Suprapubic skin (tissue), 4 donors: ENCODE measurements around the gene ANKMY1. TPM values are rescaled to one million over a fixed set of nuclear protein-coding genes. Genes with fewer than 3 reads are reported as not detected.

Source experiments
- DNase-seq, 2 donors: peaks; one replicate each; pipeline ENCODE4 v3.0.0-alpha.2; 2019; ENCODE audit warnings: low spot score in 2 of 2
- H3K27ac ChIP-seq: fragments of 200-600 bp; sonication (generic); one replicate; pipeline ENCODE4 v1.5.1; 2019
- H3K27me3 ChIP-seq: fragments of 200-600 bp; sonication (generic); one replicate; pipeline ENCODE4 v1.5.1; 2019
- H3K36me3 ChIP-seq: fragments of 200-600 bp; sonication (generic); one replicate; pipeline ENCODE4 v1.5.1; 2019
- H3K4me1 ChIP-seq: fragments of 200-600 bp; sonication (generic); one replicate; pipeline ENCODE4 v1.5.1; 2019
- H3K4me3 ChIP-seq: fragments of 200-600 bp; sonication (generic); one replicate; pipeline ENCODE4 v1.5.1; 2019; ENCODE audit warnings: mild to moderate bottlenecking
- H3K9me3 ChIP-seq: fragments of 200-600 bp; sonication (generic); one replicate; pipeline ENCODE4 v1.5.1; 2019
- CTCF ChIP-seq, 2 donors: fragments of 200-600 bp in 1 of 2; fragments of 450-650 bp in 1 of 2; sonication (generic) in 1 of 2; IDR thresholded peaks; one replicate each; pipeline ENCODE4 v1.5.1; 2016 to 2019; ENCODE audit warnings: antibody characterized with exemption in 2 of 2, mild to moderate bottlenecking in 1 of 2, moderate library complexity in 1 of 2
- EP300 ChIP-seq: sonication (generic); formaldehyde crosslinking; IDR thresholded peaks from one replicate; pipeline ENCODE4 v1.6.1; 2017; ENCODE audit warnings: antibody characterized with exemption
- POLR2A ChIP-seq, 2 donors: fragments of 450-650 bp; IDR thresholded peaks; one replicate each; pipeline ENCODE4 v1.6.1; 2017; ENCODE audit warnings: antibody characterized with exemption in 2 of 2, mild to moderate bottlenecking in 2 of 2, moderate library complexity in 2 of 2
- POLR2AphosphoS5 ChIP-seq, 3 donors: sonication (generic); formaldehyde crosslinking; IDR thresholded peaks; one replicate each; pipeline ENCODE4 v1.6.1; 2017; ENCODE audit warnings: antibody characterized with exemption in 3 of 3
- WGBS: methylation state at CpG from one replicate; pipeline ENCODE4 v1.1.5; 2018; 5-methylcytosine and 5-hydroxymethylcytosine counted together
- total RNA-seq, 4 donors: library from RNA; depleted of rRNA; stranded (reverse); fragments of >200 nt; gene quantifications; one replicate each; pipeline ENCODE4 v1.1.0, GENCODE V29; 2016

ANKMY1 gene
- total RNA-seq, 4 donors from 2014 or later: 12.2 to 52.1 (median 23.0) TPM

DNA sequence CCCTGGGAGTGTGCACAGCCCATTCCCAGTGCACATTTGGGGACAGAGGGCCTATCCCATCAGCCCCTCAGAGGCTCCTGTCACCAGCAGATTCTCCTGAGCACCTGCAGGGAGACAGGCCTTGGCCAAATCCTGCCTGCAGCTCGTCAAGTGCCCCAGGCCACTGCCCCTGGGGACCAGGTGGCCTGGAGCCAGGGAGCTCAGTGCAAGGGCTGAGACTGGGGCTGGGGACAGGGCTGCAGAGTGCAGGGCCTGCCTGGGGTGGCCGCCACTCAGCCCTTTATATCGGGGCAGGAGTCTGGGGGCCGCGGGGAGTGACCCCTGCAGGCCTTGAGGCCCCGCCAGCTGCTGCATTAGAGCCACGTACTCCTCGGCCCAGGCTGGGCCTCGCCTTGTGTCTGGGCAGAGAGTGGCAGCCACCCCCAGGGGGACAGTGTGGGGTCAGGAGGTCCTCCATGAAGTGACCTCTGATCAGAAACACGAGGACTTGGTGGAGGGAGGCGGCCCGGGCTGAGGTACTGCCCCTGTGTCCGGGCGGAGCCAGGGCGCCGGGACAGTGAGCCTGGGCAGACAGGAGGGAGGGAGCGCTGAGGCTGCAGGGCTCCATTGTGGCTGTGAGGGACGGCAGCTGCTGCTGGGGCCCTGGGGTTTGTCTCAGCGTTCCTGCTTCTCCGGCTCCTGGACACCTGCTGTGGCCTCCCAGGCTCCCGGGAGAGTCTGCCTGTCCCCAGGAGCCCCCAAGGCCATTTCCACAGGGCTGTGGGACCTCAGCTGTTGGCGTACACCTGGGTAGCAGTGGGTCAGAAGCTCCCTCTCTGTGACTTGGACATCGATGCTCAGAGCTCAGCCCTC, 98.2 kb downstream of the ANKMY1 start:
- H3K4me1 ChIP-seq: peaks cover 28% of the 10 kb centered on the region
- TF ChIP-seq POLR2AphosphoS5 (IDR thresholded peaks at IDR 0.05): no peak
- TF ChIP-seq POLR2A (IDR thresholded peaks at IDR 0.05): no peak
- TF ChIP-seq CTCF (IDR thresholded peaks at IDR 0.05): no peak
- no peak for TF ChIP-seq EP300
- H3K36me3 ChIP-seq: peaks cover 36% of the 10 kb centered on the region
- no peaks in the 10 kb centered on the region for H3K9me3 ChIP-seq
- H3K4me3 ChIP-seq: no peak overlapping the region
- 59% methylated on average over 14 of the region's 23 CpGs for WGBS
- peaks cover 8% of the 10 kb centered on the region for H3K27me3 ChIP-seq
- peak; percentile 60 to 74 for DNase-seq
- no peak overlapping the region for H3K27ac ChIP-seq

GRCh38 chr2:240458900-240459391, 98.8 kb downstream of the ANKMY1 start:
- peak in 1 of 2 donors; percentile 61 for DNase-seq
- TF ChIP-seq POLR2A (IDR thresholded peaks at IDR 0.05) (no peak), CTCF (IDR thresholded peaks at IDR 0.05) (no peak), POLR2AphosphoS5 (IDR thresholded peaks at IDR 0.05) (no peak), EP300 (no peak)
- H3K4me3 ChIP-seq: no peak overlapping the region
- 60% methylated on average over 8 of the region's 18 CpGs for WGBS
- H3K27ac ChIP-seq: no peak overlapping the region
- H3K36me3 ChIP-seq: peaks cover 35% of the 10 kb centered on the region
- peaks cover 13% of the 10 kb centered on the region for H3K27me3 ChIP-seq
- H3K9me3 ChIP-seq: no peaks in the 10 kb centered on the region
- peaks cover 34% of the 10 kb centered on the region for H3K4me1 ChIP-seq

- WGBS: 84% methylated on average over 6 of the region's 16 CpGs
- peaks cover 41% of the 10 kb centered on the region for H3K4me1 ChIP-seq
- H3K9me3 ChIP-seq: no peaks in the 10 kb centered on the region
- H3K27ac ChIP-seq: no peak overlapping the region
- no peak overlapping the region for H3K4me3 ChIP-seq
- DNase-seq: peak in 1 of 2 donors; percentile 53
- TF ChIP-seq CTCF (IDR thresholded peaks at IDR 0.05): no peak
- H3K36me3 ChIP-seq: peaks cover 33% of the 10 kb centered on the region
- peaks cover 19% of the 10 kb centered on the region for H3K27me3 ChIP-seq
Measured at GRCh38 chr2:240458044-240458899, 99.5 kb downstream of the ANKMY1 start.

GRCh38 chr2:240457223-240458043, 100.4 kb downstream of the ANKMY1 start:
- H3K36me3 ChIP-seq: peaks cover 25% of the 10 kb centered on the region
- no peak overlapping the region for H3K4me3 ChIP-seq
- peaks cover 45% of the 10 kb centered on the region for H3K4me1 ChIP-seq
- no peak for TF ChIP-seq EP300
- WGBS: 28% methylated on average over 9 of the region's 22 CpGs
- no peaks in the 10 kb centered on the region for H3K9me3 ChIP-seq
- H3K27me3 ChIP-seq: peaks cover 26% of the 10 kb centered on the region
- no peak overlapping the region for H3K27ac ChIP-seq
- DNase-seq: no peak

DNA sequence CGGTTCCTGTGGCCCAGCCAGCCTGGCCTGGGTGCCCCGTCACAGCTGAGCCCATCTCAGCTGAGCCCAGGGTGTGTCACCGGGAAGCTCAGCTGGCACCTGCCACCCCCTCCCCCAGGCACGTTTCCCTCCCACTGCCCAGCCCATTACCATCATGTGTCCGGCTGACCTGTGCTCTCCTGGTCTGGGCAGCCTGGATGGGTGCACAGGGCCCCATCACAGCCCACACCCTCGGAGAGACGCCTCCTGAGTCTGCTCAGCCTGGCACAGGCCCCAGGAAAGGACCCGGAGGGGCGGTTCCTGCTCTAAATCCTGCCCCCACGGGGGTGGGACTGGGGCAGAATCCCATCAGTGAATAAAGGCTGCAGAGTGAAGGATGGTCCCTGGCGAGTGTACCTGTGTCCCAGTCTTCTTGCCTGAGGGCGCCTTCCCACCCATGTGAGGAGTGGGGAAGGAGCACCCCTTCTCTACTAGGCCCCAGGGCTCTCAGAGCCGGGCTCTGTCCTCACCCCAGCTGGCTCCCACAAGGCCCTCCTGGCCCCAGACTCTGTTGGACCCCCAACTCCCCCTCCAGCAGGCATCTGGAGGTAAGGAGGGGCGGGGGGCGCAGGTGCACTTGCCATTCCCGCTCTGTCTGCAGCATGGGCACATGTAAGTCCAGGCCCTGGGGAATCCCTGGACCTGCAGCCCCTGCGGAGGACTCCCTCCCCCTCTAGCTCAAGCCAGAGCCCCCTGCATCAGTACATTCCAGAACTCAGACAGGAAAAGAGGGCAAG, 101.2 kb downstream of the ANKMY1 start:
- WGBS: 48% methylated on average over 5 of the region's 17 CpGs
- TF ChIP-seq POLR2AphosphoS5 (IDR thresholded peaks at IDR 0.05) (no peak), POLR2A (IDR thresholded peaks at IDR 0.05) (no peak), CTCF (IDR thresholded peaks at IDR 0.05) (no peak), EP300 (no peak)
- peaks cover 33% of the 10 kb centered on the region for H3K27me3 ChIP-seq

More for the DNA sequence above, 101.2 kb downstream of the ANKMY1 start:
- Histone ChIP-seq H3K27ac (no peak overlapping the region), H3K9me3 (no peaks in the 10 kb centered on the region), H3K4me1 (peaks cover 53% of the 10 kb centered on the region), H3K36me3 (peaks cover 19% of the 10 kb centered on the region), H3K4me3 (no peak overlapping the region)
- DNase-seq: no peak
